ENCODE measurements around the gene PPP1R1A.

PPP1R1A gene

GRCh38 chr12:54560374-54560858 lies 28.0 kb downstream of the PPP1R1A start:
- Histone ChIP-seq H3K4ac (ENCODE audit: low read length) (no peak overlapping the region), H3K18ac (ENCODE audit: low read length) (peak overlapping the region; percentile 68), H2BK15ac (ENCODE audit: low read length) (no peak overlapping the region), H3K27ac (replicated peaks; ENCODE audit: low read length) (no peak overlapping the region), H2AK5ac (ENCODE audit: low read depth, low read length) (no peak overlapping the region), H4K8ac (ENCODE audit: low read depth, low read length) (no peak overlapping the region), H4K91ac (ENCODE audit: low read depth, low read length, poor library complexity) (no peak overlapping the region), H3K9me3 (replicated peaks in 1 of 2; ENCODE audit: control insufficient read depth in 2 of 2, insufficient read depth in 1 of 2, low read depth in 1 of 2, low read length in 2 of 2) (no peaks in the 10 kb centered on the region), H3K4me1 (ENCODE audit: control insufficient read depth in 2 of 2, insufficient read depth in 1 of 2, low read depth in 1 of 2, low read length in 2 of 2) (peaks cover under 1 to 13% of the 10 kb centered on the region in 2 donors), H2BK5ac (ENCODE audit: low read length) (no peak overlapping the region), H3K79me1 (ENCODE audit: low read depth, low read length) (no peaks in the 10 kb centered on the region), H3K4me3 (ENCODE audit: low read length in 2 of 2) (no peak overlapping the region), H3K27me3 (ENCODE audit: control insufficient read depth in 3 of 3, insufficient read depth in 3 of 3, low read depth in 1 of 3, low read length in 3 of 3) (peaks cover 0 to 17% (median 6%) of the 10 kb centered on the region in 3 experiments), H3K4me2 (ENCODE audit: insufficient read depth, low read length, poor library complexity, severe bottlenecking) (peak overlapping the region; percentile 43), H2AFZ (ENCODE audit: low read length) (peak overlapping the region; percentile 34), H3K36me3 (replicated peaks in 1 of 2; ENCODE audit: control insufficient read depth in 2 of 2, insufficient read depth in 2 of 2, low read length in 2 of 2) (no peaks in the 10 kb centered on the region), H2BK12ac (ENCODE audit: low read length) (no peak overlapping the region), H3K14ac (ENCODE audit: low read length) (no peak overlapping the region), H3K9ac (ENCODE audit: low read depth, low read length, poor library complexity) (no peak overlapping the region), H2BK120ac (ENCODE audit: low read depth, low read length) (no peak overlapping the region), H3K23ac (ENCODE audit: low read depth, low read length, poor library complexity) (no peak overlapping the region)
- peak; percentile 74 for DNase-seq (ENCODE audit: low spot score)
- WGBS, 2 donors (ENCODE audit: extremely low coverage in 2 of 2, insufficient read length in 2 of 2, insufficient replicate concordance in 1 of 2), result no CpG with 5 or more reads among the region's 14 CpGs

- H3K4me3 ChIP-seq (ENCODE audit: low read length in 2 of 2), result no peak overlapping the region
- no peak overlapping the region for H2AFZ ChIP-seq (ENCODE audit: low read length)
- no peaks in the 10 kb centered on the region for H3K36me3 ChIP-seq (replicated peaks in 1 of 2; ENCODE audit: control insufficient read depth in 2 of 2, insufficient read depth in 2 of 2, low read length in 2 of 2)
- no peak overlapping the region for H2BK12ac ChIP-seq (ENCODE audit: low read length)
- no peak overlapping the region for H3K4me2 ChIP-seq (ENCODE audit: insufficient read depth, low read length, poor library complexity, severe bottlenecking)
- no peak overlapping the region for H2BK120ac ChIP-seq (ENCODE audit: low read depth, low read length)
- no CpG with 5 or more reads among the region's 1 CpG for WGBS, 2 donors (ENCODE audit: extremely low coverage in 2 of 2, insufficient read length in 2 of 2, insufficient replicate concordance in 1 of 2)
- H3K14ac ChIP-seq (ENCODE audit: low read length), result no peak overlapping the region
- H4K8ac ChIP-seq (ENCODE audit: low read depth, low read length), result no peak overlapping the region
- no peak overlapping the region for H3K4ac ChIP-seq (ENCODE audit: low read length)
- DNase-seq (ENCODE audit: low spot score), result no peak
- H2BK15ac ChIP-seq (ENCODE audit: low read length), result no peak overlapping the region
- no peak overlapping the region for H3K27ac ChIP-seq (replicated peaks; ENCODE audit: low read length)
- H3K23ac ChIP-seq (ENCODE audit: low read depth, low read length, poor library complexity), result no peak overlapping the region
- no peaks in the 10 kb centered on the region for H3K9me3 ChIP-seq (replicated peaks in 1 of 2; ENCODE audit: control insufficient read depth in 2 of 2, insufficient read depth in 1 of 2, low read depth in 1 of 2, low read length in 2 of 2)
- peaks cover 0 to 4% of the 10 kb centered on the region in 2 donors for H3K4me1 ChIP-seq (ENCODE audit: control insufficient read depth in 2 of 2, insufficient read depth in 1 of 2, low read depth in 1 of 2, low read length in 2 of 2)
- no peaks in the 10 kb centered on the region for H3K79me1 ChIP-seq (ENCODE audit: low read depth, low read length)
- H3K9ac ChIP-seq (ENCODE audit: low read depth, low read length, poor library complexity), result no peak overlapping the region
- no peak overlapping the region for H2AK5ac ChIP-seq (ENCODE audit: low read depth, low read length)
- H3K18ac ChIP-seq (ENCODE audit: low read length), result no peak overlapping the region
- no peak overlapping the region for H4K91ac ChIP-seq (ENCODE audit: low read depth, low read length, poor library complexity)
- no peak overlapping the region for H2BK5ac ChIP-seq (ENCODE audit: low read length)
- peaks cover 0 to 17% (median 6%) of the 10 kb centered on the region in 3 experiments for H3K27me3 ChIP-seq (ENCODE audit: control insufficient read depth in 3 of 3, insufficient read depth in 3 of 3, low read depth in 1 of 3, low read length in 3 of 3)
Measured at GRCh38 chr12:54558759-54559158, 29.7 kb downstream of the PPP1R1A start.

GRCh38 chr12:54558311-54558710 lies 30.1 kb downstream of the PPP1R1A start:
- Histone ChIP-seq H3K23ac (ENCODE audit: low read depth, low read length, poor library complexity) (no peak overlapping the region), H3K9ac (ENCODE audit: low read depth, low read length, poor library complexity) (no peak overlapping the region), H3K36me3 (replicated peaks in 1 of 2; ENCODE audit: control insufficient read depth in 2 of 2, insufficient read depth in 2 of 2, low read length in 2 of 2) (no peaks in the 10 kb centered on the region), H3K4ac (ENCODE audit: low read length) (no peak overlapping the region), H4K91ac (ENCODE audit: low read depth, low read length, poor library complexity) (no peak overlapping the region), H2BK12ac (ENCODE audit: low read length) (no peak overlapping the region), H4K8ac (ENCODE audit: low read depth, low read length) (no peak overlapping the region), H2BK5ac (ENCODE audit: low read length) (peak overlapping the region; percentile 73), H3K27me3 (ENCODE audit: control insufficient read depth in 3 of 3, insufficient read depth in 3 of 3, low read depth in 1 of 3, low read length in 3 of 3) (peaks cover 0 to 17% (median 6%) of the 10 kb centered on the region in 3 experiments), H3K4me3 (ENCODE audit: low read length in 2 of 2) (no peak overlapping the region), H2BK15ac (ENCODE audit: low read length) (no peak overlapping the region), H3K4me1 (ENCODE audit: control insufficient read depth in 2 of 2, insufficient read depth in 1 of 2, low read depth in 1 of 2, low read length in 2 of 2) (peaks cover 0 to 4% of the 10 kb centered on the region in 2 donors), H2AFZ (ENCODE audit: low read length) (no peak overlapping the region), H3K14ac (ENCODE audit: low read length) (no peak overlapping the region), H3K27ac (replicated peaks; ENCODE audit: low read length) (no peak overlapping the region), H3K4me2 (ENCODE audit: insufficient read depth, low read length, poor library complexity, severe bottlenecking) (no peak overlapping the region), H3K18ac (ENCODE audit: low read length) (no peak overlapping the region), H2BK120ac (ENCODE audit: low read depth, low read length) (no peak overlapping the region), H2AK5ac (ENCODE audit: low read depth, low read length) (peak overlapping the region; percentile 18), H3K9me3 (replicated peaks in 1 of 2; ENCODE audit: control insufficient read depth in 2 of 2, insufficient read depth in 1 of 2, low read depth in 1 of 2, low read length in 2 of 2) (no peaks in the 10 kb centered on the region), H3K79me1 (ENCODE audit: low read depth, low read length) (no peaks in the 10 kb centered on the region)
- WGBS, 2 donors (ENCODE audit: extremely low coverage in 2 of 2, insufficient read length in 2 of 2, insufficient replicate concordance in 1 of 2), result no CpG with 5 or more reads among the region's 5 CpGs
- DNase-seq (ENCODE audit: low spot score), result no peak

GRCh38 chr12:54555670-54556257 lies 32.7 kb downstream of the PPP1R1A start:
- H2BK15ac ChIP-seq (ENCODE audit: low read length), result no peak overlapping the region
- DNase-seq (ENCODE audit: low spot score), result no peak
- H2BK5ac ChIP-seq (ENCODE audit: low read length), result no peak overlapping the region
- H3K4me3 ChIP-seq (ENCODE audit: low read length in 2 of 2), result no peak overlapping the region
- no peak overlapping the region for H3K9ac ChIP-seq (ENCODE audit: low read depth, low read length, poor library complexity)
- no peak overlapping the region for H3K14ac ChIP-seq (ENCODE audit: low read length)
- no CpG with 5 or more reads among the region's 6 CpGs for WGBS, 2 donors (ENCODE audit: extremely low coverage in 2 of 2, insufficient read length in 2 of 2, insufficient replicate concordance in 1 of 2)
- no peak overlapping the region for H3K18ac ChIP-seq (ENCODE audit: low read length)
- no peak overlapping the region for H2BK120ac ChIP-seq (ENCODE audit: low read depth, low read length)
- no peak overlapping the region for H3K23ac ChIP-seq (ENCODE audit: low read depth, low read length, poor library complexity)
- H3K36me3 ChIP-seq (replicated peaks in 1 of 2; ENCODE audit: control insufficient read depth in 2 of 2, insufficient read depth in 2 of 2, low read length in 2 of 2), result no peaks in the 10 kb centered on the region
- no peak overlapping the region for H3K4ac ChIP-seq (ENCODE audit: low read length)
- no peak overlapping the region for H2AK5ac ChIP-seq (ENCODE audit: low read depth, low read length)
- no peak overlapping the region for H2AFZ ChIP-seq (ENCODE audit: low read length)
- H3K27me3 ChIP-seq (ENCODE audit: control insufficient read depth in 3 of 3, insufficient read depth in 3 of 3, low read depth in 1 of 3, low read length in 3 of 3), result peaks cover 0 to 26% (median 12%) of the 10 kb centered on the region in 3 experiments
- no peak overlapping the region for H4K8ac ChIP-seq (ENCODE audit: low read depth, low read length)
- peaks cover 0 to 3% of the 10 kb centered on the region in 2 donors for H3K4me1 ChIP-seq (ENCODE audit: control insufficient read depth in 2 of 2, insufficient read depth in 1 of 2, low read depth in 1 of 2, low read length in 2 of 2)
- H3K79me1 ChIP-seq (ENCODE audit: low read depth, low read length), result no peaks in the 10 kb centered on the region
- H4K91ac ChIP-seq (ENCODE audit: low read depth, low read length, poor library complexity), result no peak overlapping the region
- no peaks in the 10 kb centered on the region for H3K9me3 ChIP-seq (replicated peaks in 1 of 2; ENCODE audit: control insufficient read depth in 2 of 2, insufficient read depth in 1 of 2, low read depth in 1 of 2, low read length in 2 of 2)
- H3K4me2 ChIP-seq (ENCODE audit: insufficient read depth, low read length, poor library complexity, severe bottlenecking), result no peak overlapping the region
- no peak overlapping the region for H2BK12ac ChIP-seq (ENCODE audit: low read length)
- no peak overlapping the region for H3K27ac ChIP-seq (replicated peaks; ENCODE audit: low read length)
